DMS53 (cell line): ENCODE measurements around the gene CDK6.
"Not testable (repeated sequence)": the region's sequence is repeated elsewhere in the genome, so short reads cannot be mapped to it uniquely, and the experiment has no call there.

Experiments used
- DNase-seq: peaks from one replicate; lab custom pipeline; 2025; lab: John Stamatoyannopoulos, UW

CDK6 gene

GRCh38 chr7:92761391-92762097, 74.8 kb downstream of the CDK6 start:
- no peak for DNase-seq

- no peak for DNase-seq
Observed at GRCh38 chr7:92758796-92759431, 77.5 kb downstream of the CDK6 start.

- not testable (repeated sequence) for DNase-seq
Observed at GRCh38 chr7:92757311-92757910, 79.0 kb downstream of the CDK6 start.

- no peak for DNase-seq
Observed at GRCh38 chr7:92755680-92756079, 80.7 kb downstream of the CDK6 start.

GRCh38 chr7:92754919-92755581, 81.3 kb downstream of the CDK6 start:
- DNase-seq: no peak

GRCh38 chr7:92753614-92754013, 82.8 kb downstream of the CDK6 start:
- DNase-seq: no peak

- peak; percentile 48 for DNase-seq
Observed at GRCh38 chr7:92751902-92752901, 84.2 kb downstream of the CDK6 start.

GRCh38 chr7:92750946-92751345, 85.4 kb downstream of the CDK6 start:
- DNase-seq: no peak

- no peak for DNase-seq
Observed at GRCh38 chr7:92750447-92750839, 85.9 kb downstream of the CDK6 start.

- no peak for DNase-seq
Observed at GRCh38 chr7:92749832-92750446, 86.4 kb downstream of the CDK6 start.

GRCh38 chr7:92749327-92749755, 87.0 kb downstream of the CDK6 start:
- DNase-seq: no peak

GRCh38 chr7:92748495-92748894, 87.9 kb downstream of the CDK6 start:
- DNase-seq: peak; percentile 55

- no peak for DNase-seq
Observed at GRCh38 chr7:92747041-92747835, 89.1 kb downstream of the CDK6 start.

- DNase-seq: no peak
Observed at GRCh38 chr7:92745241-92745640, 91.1 kb downstream of the CDK6 start.

GRCh38 chr7:92744180-92744579, 92.2 kb downstream of the CDK6 start:
- DNase-seq: not testable (repeated sequence)

GRCh38 chr7:92742186-92742585, 94.2 kb downstream of the CDK6 start:
- no peak for DNase-seq

GRCh38 chr7:92740700-92741126, 95.7 kb downstream of the CDK6 start:
- DNase-seq: no peak

GRCh38 chr7:92740134-92740533, 96.2 kb downstream of the CDK6 start:
- DNase-seq: no peak

GRCh38 chr7:92739091-92739490, 97.3 kb downstream of the CDK6 start:
- no peak for DNase-seq

GRCh38 chr7:92737706-92738105, 98.7 kb downstream of the CDK6 start:
- DNase-seq: no peak
